ENCODE results near the gene PDE1A.

The PDE1A gene

GRCh38 chr2:182113334-182113733 lies 313.5 kb downstream of the PDE1A start:
- no peak for DNase-seq

- DNase-seq, result no peak
Measured at GRCh38 chr2:182110347-182110746, 316.5 kb downstream of the PDE1A start.

- DNase-seq, result no peak
Measured at GRCh38 chr2:182103526-182103925, 323.3 kb downstream of the PDE1A start.

- DNase-seq, result no peak
Measured at GRCh38 chr2:182101263-182101662, 325.6 kb downstream of the PDE1A start.

GRCh38 chr2:182098648-182099047 lies 328.2 kb downstream of the PDE1A start:
- no peak for DNase-seq

GRCh38 chr2:182097571-182098164 lies 329.2 kb downstream of the PDE1A start:
- DNase-seq, result no peak

- no peak for DNase-seq
Measured at GRCh38 chr2:182090486-182090885, 336.4 kb downstream of the PDE1A start.
